Activated T-cell treated with anti-CD3 and anti-CD28 coated beads, Interleukin-2, amount 50 U/mL, for 72 hours (primary cell): ENCODE measurements around the gene BCAR3. TPM values are rescaled to one million over a fixed set of nuclear protein-coding genes. Genes with fewer than 3 reads are reported as not detected.
"Not testable (repeated sequence)": the region's sequence is repeated elsewhere in the genome, so short reads cannot be mapped to it uniquely, and the experiment has no call there.

Experiments used
- ATAC-seq, 2 donors: fragments of 150-1000 bp; cut with Tn5 transposase; replicated peaks in 1 of 2; 2 replicates each; pipeline ENCODE4 v1.10.0; 2021; ENCODE audit warnings: moderate library complexity in 2 of 2, mild to moderate bottlenecking in 1 of 2
- DNase-seq, 2 donors: peaks; one replicate each; pipeline ENCODE4 v3.0.0; 2021 to 2022; ENCODE audit warnings: mixed read lengths in 1 of 2
- H3K27ac Mint-ChIP-seq: one replicate; pipeline ENCODE4 v1.8.0; 2022; ENCODE audit warnings: mild to moderate bottlenecking, moderate library complexity, mixed read lengths
- H3K27me3 Mint-ChIP-seq: one replicate; pipeline ENCODE4 v1.8.0; 2022; ENCODE audit warnings: low read depth, mixed read lengths
- H3K36me3 Mint-ChIP-seq, 2 donors: one replicate each; pipeline ENCODE4 v1.8.0; 2022; ENCODE audit warnings: mixed read lengths in 2 of 2, mild to moderate bottlenecking in 1 of 2; ENCODE audit not compliant: insufficient read depth in 2 of 2
- H3K4me1 Mint-ChIP-seq: one replicate; pipeline ENCODE4 v1.8.0; 2022; ENCODE audit warnings: low read depth, mixed read lengths
- H3K4me3 Mint-ChIP-seq, 2 donors: one replicate each; pipeline ENCODE4 v1.8.0; 2022; ENCODE audit warnings: mild to moderate bottlenecking in 2 of 2, mixed read lengths in 2 of 2, moderate library complexity in 2 of 2
- H3K9me3 Mint-ChIP-seq, 2 donors: one replicate each; pipeline ENCODE4 v1.8.0; 2022; ENCODE audit warnings: mixed read lengths in 2 of 2
- total RNA-seq, 2 donors: library from RNA; stranded (reverse); gene quantifications; one replicate each; pipeline ENCODE4 v1.2.3, GENCODE V29; 2022

BCAR3 gene
- total RNA-seq, 2 donors from 2014 or later, result 3.1 to 3.2 TPM

DNA sequence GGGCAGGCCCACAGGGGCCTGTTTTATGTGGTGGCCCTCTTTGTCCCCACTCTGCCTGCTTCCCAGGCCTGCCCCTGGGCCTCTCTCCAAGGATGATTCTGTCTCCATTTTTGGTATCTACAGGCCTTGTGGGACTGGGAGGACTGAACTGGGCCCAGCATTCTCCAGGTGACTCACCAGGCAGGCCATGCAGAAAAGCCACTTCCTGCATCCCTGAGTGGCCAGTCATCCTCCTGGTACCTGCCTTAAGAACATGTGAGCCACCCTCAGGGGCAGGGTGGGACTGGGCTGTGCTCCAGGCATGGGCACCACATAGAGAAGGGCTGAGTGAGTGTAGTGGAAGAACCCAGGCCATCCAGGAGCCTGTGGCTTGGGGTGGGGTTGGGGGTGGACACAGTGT is 20.0 kb upstream of the BCAR3 start:
- H3K27ac Mint-ChIP-seq, result no peak overlapping the region
- H3K9me3 Mint-ChIP-seq, result no peaks in the 10 kb centered on the region
- ATAC-seq (peak; percentile 72 to 80), DNase-seq (no peak)
- H3K36me3 Mint-ChIP-seq, result no peaks in the 10 kb centered on the region
- H3K27me3 Mint-ChIP-seq, result peaks cover 17% of the 10 kb centered on the region
- no peak overlapping the region for H3K4me3 Mint-ChIP-seq
- peaks cover 17% of the 10 kb centered on the region for H3K4me1 Mint-ChIP-seq

DNA sequence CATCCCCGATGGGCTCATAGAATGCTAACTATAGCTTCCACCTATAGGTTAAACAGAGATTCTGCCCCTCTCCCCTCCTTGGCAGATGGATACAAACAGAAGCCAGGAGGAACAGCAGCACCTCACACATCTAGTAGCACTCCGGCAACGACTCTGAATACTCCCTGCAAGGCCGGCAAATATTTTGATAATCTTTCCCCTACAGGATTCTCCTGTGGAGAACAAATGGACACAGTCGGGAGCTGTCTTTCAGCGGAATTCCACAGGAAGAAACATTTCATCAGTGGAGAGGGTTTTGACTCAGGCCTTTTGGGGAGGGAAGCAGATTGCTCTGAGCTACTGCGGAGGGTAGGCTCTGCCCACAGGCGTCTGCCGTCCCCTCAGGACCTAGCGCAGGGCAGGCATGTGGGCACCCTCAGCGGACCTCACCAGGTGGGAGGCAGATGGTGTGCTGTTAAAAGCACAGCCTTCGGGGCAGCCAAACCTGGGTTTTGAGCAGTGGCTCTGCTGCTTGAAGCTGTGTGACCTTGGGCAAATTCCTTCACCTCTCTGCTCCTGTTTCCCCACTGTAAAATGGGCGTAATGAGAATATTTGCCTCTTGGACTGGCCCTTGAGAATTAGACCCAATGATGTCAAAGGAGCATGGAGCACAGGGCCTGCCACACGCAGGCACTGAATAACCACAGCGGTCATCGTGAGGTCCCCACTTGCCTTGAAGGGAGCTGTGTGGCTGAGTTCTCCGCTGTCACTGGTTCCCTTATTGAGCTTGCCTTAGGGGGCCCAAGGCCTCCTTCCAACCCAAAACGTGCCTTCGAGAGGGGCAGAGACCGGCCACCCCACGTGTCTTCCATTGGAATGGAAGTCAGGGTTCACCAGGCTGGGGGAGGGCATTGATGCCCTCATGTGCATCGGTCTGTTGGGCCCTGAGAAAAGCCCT is 19.2 kb upstream of the BCAR3 start:
- H3K4me3 Mint-ChIP-seq, result no peak overlapping the region
- no peak for DNase-seq
- H3K27ac Mint-ChIP-seq, result no peak overlapping the region
- H3K36me3 Mint-ChIP-seq, result no peaks in the 10 kb centered on the region
- H3K4me1 Mint-ChIP-seq, result peaks cover 17% of the 10 kb centered on the region
- H3K9me3 Mint-ChIP-seq, result no peaks in the 10 kb centered on the region
- H3K27me3 Mint-ChIP-seq, result peaks cover 17% of the 10 kb centered on the region
- no peak for ATAC-seq

DNA sequence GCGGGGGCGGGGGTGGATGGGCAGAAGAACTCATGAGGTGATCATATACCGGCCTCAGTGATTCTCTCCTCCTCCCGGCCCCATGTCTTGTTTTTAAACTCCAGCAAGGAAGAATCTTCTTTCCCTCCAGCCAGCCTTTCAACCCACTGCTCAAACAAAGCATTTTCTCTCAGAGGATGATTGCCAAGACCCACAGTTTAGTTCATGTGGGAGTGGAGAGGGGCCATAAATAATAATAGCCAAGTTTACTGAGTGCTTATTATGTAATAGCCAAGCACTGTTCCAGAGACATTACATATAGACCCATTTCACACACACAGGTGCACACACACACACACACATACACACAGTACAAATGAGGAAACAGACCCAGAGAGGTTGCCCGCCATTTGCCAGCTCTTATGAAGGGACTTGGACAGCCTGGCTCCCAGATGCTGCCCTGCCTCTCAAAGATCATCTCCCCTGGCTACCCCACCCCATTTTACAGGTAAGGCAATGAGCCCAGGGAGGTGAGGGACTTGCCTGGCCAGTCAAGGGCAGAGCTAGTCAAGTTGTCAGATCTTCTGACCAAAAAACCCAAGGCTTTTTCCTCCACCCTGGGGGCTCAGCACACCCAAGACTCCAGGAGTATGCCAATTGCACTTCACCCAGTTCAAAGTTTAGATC is 18.0 kb upstream of the BCAR3 start:
- no peaks in the 10 kb centered on the region for H3K9me3 Mint-ChIP-seq
- no peaks in the 10 kb centered on the region for H3K36me3 Mint-ChIP-seq
- H3K4me1 Mint-ChIP-seq, result peaks cover 17% of the 10 kb centered on the region
- DNase-seq (no peak), ATAC-seq (no peak)
- H3K27me3 Mint-ChIP-seq, result peaks cover 8% of the 10 kb centered on the region
- H3K27ac Mint-ChIP-seq, result no peak overlapping the region
- no peak overlapping the region for H3K4me3 Mint-ChIP-seq

DNA sequence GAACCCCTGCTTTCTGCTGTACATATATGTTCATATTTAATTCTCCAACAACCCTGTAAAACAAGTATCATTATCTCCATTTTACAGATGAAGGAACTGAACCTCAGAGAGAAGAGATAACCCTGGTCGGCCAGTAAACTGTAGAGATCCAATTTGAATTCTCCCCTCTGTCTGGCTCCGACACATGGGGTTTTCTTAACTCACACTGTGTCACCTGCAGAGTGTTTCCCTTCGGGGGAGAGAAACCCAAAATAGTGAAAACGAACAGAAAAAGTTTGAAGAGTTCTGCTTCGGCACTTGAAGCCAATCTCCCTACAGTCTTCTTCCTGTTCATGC is 17.4 kb upstream of the BCAR3 start:
- Mint-ChIP-seq H3K9me3 (no peaks in the 10 kb centered on the region), H3K27me3 (peaks cover 8% of the 10 kb centered on the region), H3K36me3 (no peaks in the 10 kb centered on the region), H3K4me1 (peaks cover 13% of the 10 kb centered on the region), H3K4me3 (no peak overlapping the region), H3K27ac (no peak overlapping the region)
- no peak for ATAC-seq
- DNase-seq, result no peak

DNA sequence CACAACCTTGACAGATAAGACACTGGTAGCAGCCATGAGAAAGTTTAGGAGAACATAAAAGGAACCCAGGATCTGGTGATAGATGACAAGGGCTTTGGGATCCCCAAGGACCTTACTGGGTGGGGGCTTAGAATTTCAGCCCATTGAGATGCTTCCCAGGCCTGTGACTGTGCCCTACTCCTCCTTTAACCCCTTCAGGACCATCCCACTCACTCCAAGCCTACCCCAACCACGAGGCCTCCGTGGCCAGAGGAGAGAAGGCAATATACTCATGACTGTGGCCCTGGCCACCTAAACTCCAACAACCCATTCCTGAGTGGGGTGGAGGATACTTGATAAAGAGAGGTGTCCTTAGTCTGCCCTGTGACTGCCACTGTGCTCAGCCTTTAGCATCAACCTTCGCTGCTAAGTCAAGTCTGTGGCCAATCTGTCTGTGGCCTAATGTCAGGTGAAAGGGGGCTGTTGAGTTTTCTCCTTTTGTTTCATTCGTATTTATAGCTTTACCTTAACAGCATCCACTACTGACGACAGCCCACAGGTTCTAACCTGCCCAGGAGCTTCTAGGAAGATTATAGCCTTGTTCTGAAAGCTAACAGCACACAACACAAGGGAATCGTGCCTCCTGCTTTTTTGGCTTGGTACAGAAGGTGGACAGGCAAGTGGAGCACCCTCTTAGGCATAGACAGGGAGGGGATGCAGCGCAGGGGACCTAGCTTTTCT is 16.9 kb upstream of the BCAR3 start:
- Mint-ChIP-seq H3K4me1 (peaks cover 8% of the 10 kb centered on the region), H3K9me3 (no peaks in the 10 kb centered on the region), H3K36me3 (no peaks in the 10 kb centered on the region), H3K4me3 (no peak overlapping the region), H3K27ac (no peak overlapping the region), H3K27me3 (peaks cover 8% of the 10 kb centered on the region)
- no peak for DNase-seq
- no peak for ATAC-seq

DNA sequence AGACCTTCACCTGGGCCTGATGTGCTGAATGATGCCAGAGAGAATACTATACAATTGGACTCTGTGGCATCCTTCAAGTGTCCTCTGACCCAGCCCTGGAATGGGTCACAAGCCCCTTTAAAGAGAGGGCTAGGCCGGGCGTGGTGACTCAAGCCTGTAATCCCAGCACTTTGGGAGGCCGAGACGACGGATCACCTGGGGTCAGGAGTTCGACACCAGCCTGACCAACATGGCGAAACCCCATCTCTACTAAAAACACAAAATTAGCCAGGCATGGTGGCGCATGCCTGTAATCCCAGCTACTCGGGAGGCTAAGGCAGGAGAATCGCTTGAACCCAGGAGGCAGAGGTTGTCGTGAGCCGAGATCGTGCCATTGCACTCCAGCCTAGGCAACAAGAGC is 15.9 kb upstream of the BCAR3 start:
- not testable (repeated sequence) for H3K9me3 Mint-ChIP-seq, H3K4me1 Mint-ChIP-seq, ATAC-seq, H3K4me3 Mint-ChIP-seq, H3K27me3 Mint-ChIP-seq, DNase-seq, H3K27ac Mint-ChIP-seq, H3K36me3 Mint-ChIP-seq

DNA sequence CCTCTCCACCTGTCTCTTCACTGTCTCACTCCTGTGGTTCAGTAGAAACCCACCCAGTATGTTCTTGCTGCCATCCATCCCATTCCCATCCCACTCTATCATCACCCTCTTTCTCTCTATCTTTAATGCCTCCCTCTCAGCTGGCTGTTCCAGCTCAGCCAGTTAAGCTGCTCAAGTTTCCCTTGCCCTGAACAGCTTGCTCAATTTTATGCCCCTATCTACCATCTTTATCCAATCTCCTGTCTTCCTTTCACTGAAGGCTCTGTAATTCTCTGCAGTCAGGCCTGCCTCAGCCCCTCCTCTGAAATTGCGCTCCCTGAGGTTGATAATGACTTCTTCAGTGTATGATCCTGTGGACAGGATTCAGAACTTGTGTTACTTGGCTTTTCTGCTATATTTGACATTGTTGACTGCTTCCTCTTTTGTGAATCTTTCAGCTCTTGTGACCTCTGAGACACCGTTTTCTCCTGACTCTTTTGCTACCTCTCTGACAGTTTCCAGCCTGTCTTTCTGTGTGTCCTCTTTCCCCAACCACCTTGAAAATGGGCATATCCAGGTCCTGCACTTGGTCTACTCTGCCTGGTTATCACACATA is 13.9 kb upstream of the BCAR3 start:
- no peak for DNase-seq

DNA sequence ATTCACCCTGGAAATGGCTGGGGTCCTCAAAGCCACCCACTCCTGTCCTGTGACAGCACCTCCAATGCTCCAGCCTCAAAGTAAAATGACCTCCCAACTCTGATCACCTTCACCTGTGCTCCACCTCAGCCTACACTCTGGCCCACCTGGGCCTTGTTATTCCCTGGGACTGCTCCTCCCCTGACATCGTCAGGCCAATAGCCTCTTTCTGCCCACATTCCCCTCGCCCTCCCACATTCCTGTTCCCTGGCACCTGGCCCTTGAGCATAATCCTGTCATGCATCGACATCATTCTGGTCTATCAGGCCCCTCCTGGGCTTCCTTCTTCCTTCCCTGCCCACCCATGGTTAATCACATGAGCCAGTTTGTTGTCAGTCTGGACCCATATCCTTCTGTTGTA is 13.2 kb upstream of the BCAR3 start:
- ATAC-seq (no peak), DNase-seq (no peak)
- Mint-ChIP-seq H3K27me3 (peaks cover 27% of the 10 kb centered on the region), H3K9me3 (no peaks in the 10 kb centered on the region), H3K4me3 (no peak overlapping the region), H3K36me3 (no peaks in the 10 kb centered on the region), H3K4me1 (no peaks in the 10 kb centered on the region), H3K27ac (no peak overlapping the region)

More for the DNA sequence above, 13.9 kb upstream of the BCAR3 start:
- Mint-ChIP-seq H3K27me3 (peaks cover 24% of the 10 kb centered on the region), H3K4me1 (no peaks in the 10 kb centered on the region), H3K36me3 (no peaks in the 10 kb centered on the region), H3K4me3 (no peak overlapping the region), H3K9me3 (no peaks in the 10 kb centered on the region), H3K27ac (no peak overlapping the region)
- no peak for ATAC-seq

DNA sequence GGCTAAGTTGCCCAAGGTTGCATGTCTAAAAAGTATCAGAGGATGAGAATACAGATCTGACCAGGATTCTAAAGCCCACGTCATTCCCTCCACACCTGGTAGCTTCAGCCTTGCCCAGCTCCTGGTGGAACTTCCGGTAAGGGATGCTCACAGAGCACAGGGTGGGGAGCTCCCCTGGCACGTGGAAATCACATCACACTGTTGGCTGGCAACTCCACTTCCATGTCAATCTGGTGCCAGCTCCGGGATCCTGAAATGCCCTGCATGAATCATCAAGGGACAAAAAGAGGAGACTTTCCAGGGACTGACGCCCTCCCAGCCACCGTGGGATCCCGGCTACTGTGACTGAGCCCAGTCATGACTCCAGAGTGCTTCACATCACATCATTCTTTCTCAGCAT is 12.4 kb upstream of the BCAR3 start:
- Mint-ChIP-seq H3K4me1 (no peaks in the 10 kb centered on the region), H3K27ac (no peak overlapping the region), H3K27me3 (peaks cover 35% of the 10 kb centered on the region), H3K9me3 (no peaks in the 10 kb centered on the region), H3K36me3 (no peaks in the 10 kb centered on the region), H3K4me3 (peak overlapping the region in 1 of 2 donors; percentile 33)
- DNase-seq (no peak), ATAC-seq (no peak)

DNA sequence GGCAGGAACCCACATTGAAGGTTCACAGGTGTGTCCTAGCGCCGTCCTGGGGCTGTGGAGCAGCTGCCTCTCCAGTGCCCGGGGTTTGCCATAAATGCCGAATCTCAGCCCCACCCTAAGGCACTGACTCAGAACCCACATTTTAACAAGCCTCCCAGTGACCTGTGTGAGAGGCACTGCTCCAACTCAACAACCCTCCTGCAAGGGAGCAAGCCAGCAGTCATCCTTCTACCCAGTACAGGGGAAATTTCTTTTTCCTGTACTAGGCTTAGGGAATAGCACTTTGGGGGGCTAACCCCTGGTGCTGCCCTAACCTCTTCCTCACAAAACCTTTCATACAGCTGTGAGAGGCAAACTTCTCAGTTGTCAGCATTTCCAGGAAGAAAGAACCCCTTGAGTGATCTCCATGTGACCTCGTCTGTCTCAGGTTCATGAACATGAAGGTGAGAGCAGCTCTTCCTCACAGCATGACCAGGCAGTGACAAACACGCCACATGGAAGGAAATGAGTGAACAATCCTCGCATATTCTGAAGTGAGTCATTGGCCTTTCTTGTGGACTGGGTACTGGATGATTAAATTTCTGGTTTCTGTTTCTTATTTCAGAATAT is 11.4 kb upstream of the BCAR3 start:
- H3K27ac Mint-ChIP-seq, result peak overlapping the region; percentile 40
- H3K9me3 Mint-ChIP-seq, result no peaks in the 10 kb centered on the region
- peaks cover 40% of the 10 kb centered on the region for H3K27me3 Mint-ChIP-seq
- ATAC-seq, result peak; percentile 94 to 96
- DNase-seq, result peak; percentile 69 to 77
- peak overlapping the region; percentile 61 to 68 for H3K4me3 Mint-ChIP-seq
- no peaks in the 10 kb centered on the region for H3K4me1 Mint-ChIP-seq
- no peaks in the 10 kb centered on the region for H3K36me3 Mint-ChIP-seq

DNA sequence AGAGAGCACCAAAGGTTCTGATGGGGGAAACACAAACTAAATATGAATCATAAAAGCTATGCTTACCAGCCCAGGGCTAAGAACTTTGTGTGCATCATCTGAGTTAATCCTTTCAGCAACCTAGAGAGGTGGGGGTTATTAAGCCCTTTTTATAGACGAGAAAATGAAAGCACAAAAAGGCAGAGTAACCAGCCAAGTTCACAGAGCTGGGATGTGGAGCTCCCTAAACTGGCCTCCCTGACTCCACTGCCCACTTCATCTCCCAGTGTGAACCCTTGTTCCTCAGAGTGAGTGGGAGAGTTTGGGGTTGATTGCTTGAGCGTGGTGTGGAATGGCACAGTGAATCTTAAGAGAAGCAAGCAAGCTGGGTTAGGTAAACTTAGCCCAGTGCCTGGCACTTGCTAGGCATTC is 10.8 kb upstream of the BCAR3 start:
- peaks cover 40% of the 10 kb centered on the region for H3K27me3 Mint-ChIP-seq
- no peaks in the 10 kb centered on the region for H3K36me3 Mint-ChIP-seq
- peak overlapping the region; percentile 61 to 68 for H3K4me3 Mint-ChIP-seq
- no peaks in the 10 kb centered on the region for H3K4me1 Mint-ChIP-seq
- ATAC-seq (no peak), DNase-seq (no peak)
- H3K9me3 Mint-ChIP-seq, result no peaks in the 10 kb centered on the region
- H3K27ac Mint-ChIP-seq, result no peak overlapping the region

DNA sequence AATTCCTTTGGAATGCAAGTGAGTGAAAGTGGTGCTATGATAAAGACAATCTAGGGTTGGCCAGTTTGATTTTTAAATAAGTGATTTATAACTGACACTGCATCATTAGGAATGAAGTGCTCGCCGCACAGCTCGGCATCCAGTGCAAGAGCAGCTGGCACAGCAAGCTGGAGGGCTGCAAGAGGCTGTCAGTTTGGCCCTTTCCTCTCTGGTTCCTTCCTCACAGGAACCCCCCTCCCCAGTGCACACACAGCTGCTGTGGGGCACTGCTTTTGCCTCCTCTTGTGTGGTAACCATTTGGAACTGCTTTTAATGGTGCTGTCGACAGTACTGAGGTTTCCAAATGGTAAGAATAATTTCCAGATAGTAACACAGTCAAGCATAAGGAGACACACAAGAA is 10.4 kb upstream of the BCAR3 start:
- no peak overlapping the region for H3K27ac Mint-ChIP-seq
- H3K4me3 Mint-ChIP-seq, result peak overlapping the region; percentile 61 to 68
- H3K27me3 Mint-ChIP-seq, result peaks cover 43% of the 10 kb centered on the region
- H3K4me1 Mint-ChIP-seq, result no peaks in the 10 kb centered on the region
- DNase-seq, result no peak
- H3K9me3 Mint-ChIP-seq, result no peaks in the 10 kb centered on the region
- ATAC-seq, result no peak
- H3K36me3 Mint-ChIP-seq, result no peaks in the 10 kb centered on the region
